Pancreas (tissue), 10 donors: ENCODE data around the gene LHPP. TPM values are rescaled to one million over a fixed set of nuclear protein-coding genes. Genes with fewer than 3 reads are reported as not detected.

ENCODE experiments used
- ATAC-seq, 4 donors: fragments of 200-7000 bp; cut with Tn5 transposase; one replicate each; pipeline versions ENCODE4 v1.8.0 to v1.9.1; 2020; ENCODE audit warnings: mild to moderate bottlenecking in 4 of 4, moderate library complexity in 4 of 4
- DNase-seq, 6 donors: peaks; one replicate each; pipeline ENCODE4 v3.0.0-alpha.2; 2020
- FAIRE-seq: peaks from 2 replicates; lab custom pipeline; 2012; peaks lifted over from hg19 to GRCh38; lab: Jason Lieb, UNC
- H3K27ac ChIP-seq, 4 donors: fragments of 200-600 bp; sonication (generic); 1 replicate in 3 of 4; 2 replicates in 1 of 4; pipeline versions ENCODE4 v1.5.0 to v1.8.0; 2020
- H3K27me3 ChIP-seq, 4 donors: fragments of 200-600 bp; one replicate each; pipeline ENCODE4 v1.8.0; 2021
- H3K36me3 ChIP-seq, 3 donors: fragments of 200-600 bp; sonication (generic) in 1 of 3; one replicate each; pipeline versions ENCODE4 v1.5.0 to v1.8.0; 2020 to 2021
- H3K4me1 ChIP-seq, 3 donors: fragments of 200-600 bp; one replicate each; pipeline ENCODE4 v1.8.0; 2021
- H3K4me3 ChIP-seq, 4 donors: fragments of 200-600 bp; sonication (generic) in 2 of 4; one replicate each; pipeline versions ENCODE4 v1.5.0 to v1.8.0; 2020 to 2021
- H3K9me3 ChIP-seq, 4 donors: fragments of 200-600 bp; one replicate each; pipeline ENCODE4 v1.8.0; 2021
- WGBS, 2 donors: extraction: QIAGEN DNeasy Blood & Tissue Kit; methylation state at CpG; one replicate each; pipeline ENCODE4 v1.1.7; 2013; 5-methylcytosine and 5-hydroxymethylcytosine counted together
- intact Hi-C, 3 donors: fragments of 100-400 bp; cut with DNase I; formaldehyde crosslinking; loops; one replicate each; pipeline versions ENCODE4 v1.11.1 to v1.14.2; 2022
- polyA plus RNA-seq, 2 donors: library from polyadenylated mRNA; stranded (reverse); fragments of 200-250 nt; gene quantifications; one replicate each; pipeline ENCODE4 v1.2.3, GENCODE V29; 2013
- total RNA-seq, 6 donors: library from RNA; stranded (reverse); fragmentation: NEBNext Ultra II Directional in 4 of 6; extraction: Animal tissue kit (Norgen Biotek cat#: 25700) in 4 of 6; gene quantifications; one replicate each; pipeline versions ENCODE4 v1.2.1 to v1.2.4, GENCODE V29; 2021 to 2023
- TF ChIP-seq, protein P1 (sequence below), 4 donors: fragments of 200-600 bp; sonication (generic) in 3 of 4; IDR thresholded peaks; one replicate each; pipeline versions ENCODE4 v1.5.0 to v1.8.0; 2021; ENCODE audit warnings: antibody characterized with exemption in 4 of 4
- donor health status: healthy with polysubstance abuse.
- donor health status: DM: no; HTN: no; CAD: no; lungs with moderate emphysema.
- donor health status: DM: no; HTN: no; CAD: no.
- donor health status: control.
- donor health status: control.
- donor health status: Bipolar disorder and iron deficiency.
- donor health status: DM: yes; HTN: yes; CAD: no.
- donor health status: DM: no; HTN: no; CAD: no.
- donor health status: DM: no; HTN: no; CAD: no.
- donor health status: DM: yes; HTN: yes; CAD: no.

Gene LHPP
- total and polyA plus RNA-seq, 8 donors = 5.3 to 10.8 (median 7.8) TPM

DNA sequence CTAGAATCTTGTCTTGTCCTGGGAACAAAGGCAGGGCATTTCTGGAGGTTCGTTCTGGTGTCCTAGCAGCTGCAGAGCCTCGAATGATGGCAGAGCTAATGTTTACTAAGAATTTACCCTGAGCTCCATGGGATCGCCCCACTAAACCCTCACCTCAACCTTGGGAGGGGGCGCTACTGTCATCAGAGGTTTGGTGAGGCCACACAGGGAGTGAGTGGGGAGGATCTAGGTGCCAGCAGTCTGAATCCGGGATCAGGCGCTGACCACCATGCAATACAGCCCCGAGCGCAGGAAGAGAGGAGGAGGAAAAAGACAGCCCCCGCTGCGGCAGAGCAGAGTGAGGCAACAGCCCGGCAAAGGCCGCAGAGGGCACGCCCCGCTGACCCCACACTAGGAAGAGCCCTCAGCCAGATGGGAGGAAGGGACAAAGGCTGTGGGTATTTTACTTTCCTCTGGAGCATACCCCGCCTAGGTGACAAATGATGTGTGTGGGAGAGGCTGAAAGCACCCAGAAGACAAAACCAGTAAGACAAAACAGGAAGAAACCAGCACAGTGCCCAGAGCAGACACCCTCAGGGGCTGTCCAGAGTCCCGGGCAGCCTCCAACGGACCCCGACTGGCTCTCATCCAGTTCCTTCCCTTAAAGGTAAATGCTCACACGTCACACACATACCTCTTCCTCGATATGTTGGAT lies 179.1 kb downstream of the LHPP start:
- DNase-seq = peak in 1 of 6 donors; percentile 30
- FAIRE-seq = no peak
- H3K27me3 ChIP-seq = no peaks in the 10 kb centered on the region
- H3K4me1 ChIP-seq = no peaks in the 10 kb centered on the region
- H3K9me3 ChIP-seq = no peaks in the 10 kb centered on the region
- TF ChIP-seq, protein P1, sequence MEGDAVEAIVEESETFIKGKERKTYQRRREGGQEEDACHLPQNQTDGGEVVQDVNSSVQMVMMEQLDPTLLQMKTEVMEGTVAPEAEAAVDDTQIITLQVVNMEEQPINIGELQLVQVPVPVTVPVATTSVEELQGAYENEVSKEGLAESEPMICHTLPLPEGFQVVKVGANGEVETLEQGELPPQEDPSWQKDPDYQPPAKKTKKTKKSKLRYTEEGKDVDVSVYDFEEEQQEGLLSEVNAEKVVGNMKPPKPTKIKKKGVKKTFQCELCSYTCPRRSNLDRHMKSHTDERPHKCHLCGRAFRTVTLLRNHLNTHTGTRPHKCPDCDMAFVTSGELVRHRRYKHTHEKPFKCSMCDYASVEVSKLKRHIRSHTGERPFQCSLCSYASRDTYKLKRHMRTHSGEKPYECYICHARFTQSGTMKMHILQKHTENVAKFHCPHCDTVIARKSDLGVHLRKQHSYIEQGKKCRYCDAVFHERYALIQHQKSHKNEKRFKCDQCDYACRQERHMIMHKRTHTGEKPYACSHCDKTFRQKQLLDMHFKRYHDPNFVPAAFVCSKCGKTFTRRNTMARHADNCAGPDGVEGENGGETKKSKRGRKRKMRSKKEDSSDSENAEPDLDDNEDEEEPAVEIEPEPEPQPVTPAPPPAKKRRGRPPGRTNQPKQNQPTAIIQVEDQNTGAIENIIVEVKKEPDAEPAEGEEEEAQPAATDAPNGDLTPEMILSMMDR (IDR thresholded peaks at IDR 0.05) = no peak
- intact Hi-C loops = no loop called here
- no peak overlapping the region for H3K4me3 ChIP-seq
- WGBS, 2 donors = 77 to 80% methylated on average over 20 of the region's 20 CpGs
- peak in 3 of 4 donors; percentile 19 to 66 (median 33) for ATAC-seq
- H3K27ac ChIP-seq = peak overlapping the region in 2 of 4 donors; percentile 21 to 33
- no peaks in the 10 kb centered on the region for H3K36me3 ChIP-seq

DNA sequence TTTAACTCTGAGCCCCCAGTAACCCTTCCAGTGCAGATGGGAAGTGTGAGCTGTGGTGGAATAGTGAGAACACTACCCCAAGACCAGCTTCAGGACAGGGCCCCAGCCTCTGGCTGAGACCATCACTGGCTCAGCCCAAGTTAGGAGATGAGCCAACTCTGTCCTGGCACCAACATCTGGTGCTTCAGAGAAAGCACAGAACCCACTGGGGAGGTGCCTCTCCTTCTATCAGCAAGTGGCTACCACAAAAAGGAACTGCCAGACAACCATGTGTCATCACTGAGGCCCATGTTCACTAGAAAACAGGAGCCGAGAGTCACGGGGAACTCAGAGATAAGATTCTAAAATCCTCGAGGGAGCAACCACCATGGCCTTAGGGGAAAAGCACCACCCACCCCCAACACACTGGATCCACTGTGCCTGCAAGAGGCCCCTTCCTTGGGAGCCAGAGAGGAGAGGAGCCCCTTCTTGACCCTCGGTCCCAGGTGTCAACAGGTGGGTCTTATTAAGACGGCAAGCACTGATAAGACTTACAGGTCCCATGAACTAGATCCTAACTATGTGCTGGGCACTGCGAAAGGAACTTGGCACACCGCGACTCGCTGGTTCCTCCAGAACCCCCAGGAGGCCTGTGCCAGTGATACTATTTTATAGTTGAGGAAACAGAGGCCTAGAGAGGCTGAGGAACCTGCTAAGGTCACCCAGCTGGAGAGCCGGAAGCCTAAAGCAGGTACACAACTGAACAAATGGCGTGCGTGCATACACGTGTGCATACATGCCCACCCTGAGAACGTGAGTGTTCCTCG lies 179.9 kb downstream of the LHPP start:
- Histone ChIP-seq H3K27me3 (no peaks in the 10 kb centered on the region), H3K4me1 (no peaks in the 10 kb centered on the region), H3K27ac (peak overlapping the region in 2 of 4 donors; percentile 21 to 33), H3K4me3 (no peak overlapping the region), H3K9me3 (no peaks in the 10 kb centered on the region), H3K36me3 (no peaks in the 10 kb centered on the region)
- FAIRE-seq (no peak), ATAC-seq (peak in 2 of 4 donors; percentile 47 to 58), DNase-seq (peak in 1 of 6 donors; percentile 11)
- WGBS, 2 donors = 80 to 81% methylated on average over 15 of the region's 15 CpGs
- TF ChIP-seq, protein P1 (IDR thresholded peaks at IDR 0.05) = no peak
- intact Hi-C loops = no loop called here

- 93 to 94% methylated on average over 20 of the region's 20 CpGs for WGBS, 2 donors
- no peak for ATAC-seq
Measured at GRCh38 chr10:124642088-124642710, 180.6 kb downstream of the LHPP start.

GRCh38 chr10:124643330-124644009 lies 181.8 kb downstream of the LHPP start:
- 95% methylated on average over 30 of the region's 30 CpGs for WGBS, 2 donors
- FAIRE-seq (no peak), ATAC-seq (no peak), DNase-seq (peak in 1 of 6 donors; percentile 22)
- no peaks in the 10 kb centered on the region for H3K9me3 ChIP-seq
- peaks cover 0 to 4% (median 0%) of the 10 kb centered on the region in 3 donors for H3K4me1 ChIP-seq
- H3K4me3 ChIP-seq = no peak overlapping the region
- TF ChIP-seq, protein P1 (IDR thresholded peaks at IDR 0.05) = no peak
- intact Hi-C loops = no loop called here
- no peak overlapping the region for H3K27ac ChIP-seq
- H3K27me3 ChIP-seq = no peaks in the 10 kb centered on the region
- H3K36me3 ChIP-seq = no peaks in the 10 kb centered on the region

More at GRCh38 chr10:124642088-124642710, 180.6 kb downstream of the LHPP start:
- Histone ChIP-seq H3K27ac (peak overlapping the region in 1 of 4 donors; percentile 17), H3K36me3 (no peaks in the 10 kb centered on the region), H3K4me1 (no peaks in the 10 kb centered on the region), H3K9me3 (no peaks in the 10 kb centered on the region), H3K4me3 (no peak overlapping the region), H3K27me3 (no peaks in the 10 kb centered on the region)
- TF ChIP-seq, protein P1 (IDR thresholded peaks at IDR 0.05) = no peak
- intact Hi-C loops = no loop called here
- DNase-seq (peak in 1 of 6 donors; percentile 45), FAIRE-seq (no peak)
